NCI-H82 (cell line): ENCODE measurements around the gene RALGAPA2.

Experiments used
- DNase-seq: peaks from one replicate; lab custom pipeline; 2025; lab: John Stamatoyannopoulos, UW

The RALGAPA2 gene

GRCh38 chr20:20721489-20721888 lies 9.0 kb upstream of the RALGAPA2 start:
- no peak for DNase-seq

- no peak for DNase-seq
Measured at GRCh38 chr20:20720158-20720557, 7.7 kb upstream of the RALGAPA2 start.

GRCh38 chr20:20719411-20719810 lies 7.0 kb upstream of the RALGAPA2 start:
- DNase-seq, result no peak

DNA sequence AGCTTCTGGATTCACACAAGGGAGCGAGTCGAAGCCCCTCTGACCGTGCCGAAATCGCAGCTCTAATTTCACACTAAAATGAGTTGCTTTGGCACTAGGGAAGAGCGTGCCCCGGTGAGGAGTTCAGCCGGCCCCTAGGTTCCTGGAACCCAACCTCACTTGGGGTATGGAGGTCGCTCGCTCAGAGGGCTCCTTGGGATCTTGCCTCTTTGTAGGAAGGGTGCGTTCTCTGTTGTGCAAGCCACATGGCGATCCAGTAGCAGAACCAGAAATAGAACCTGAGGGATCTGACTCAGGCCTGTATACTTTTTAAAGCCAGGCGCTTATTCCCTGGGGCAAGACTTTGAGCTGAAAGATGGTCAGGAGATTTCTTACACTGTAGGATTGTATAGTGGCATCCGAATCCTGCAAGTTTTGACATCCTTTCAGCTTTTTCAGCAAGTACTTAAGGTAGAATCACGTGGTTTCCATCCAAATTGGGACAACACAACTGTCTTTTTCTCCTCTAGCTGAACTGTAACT lies 861 bp upstream of the RALGAPA2 start:
- peak; percentile 52 for DNase-seq

DNA sequence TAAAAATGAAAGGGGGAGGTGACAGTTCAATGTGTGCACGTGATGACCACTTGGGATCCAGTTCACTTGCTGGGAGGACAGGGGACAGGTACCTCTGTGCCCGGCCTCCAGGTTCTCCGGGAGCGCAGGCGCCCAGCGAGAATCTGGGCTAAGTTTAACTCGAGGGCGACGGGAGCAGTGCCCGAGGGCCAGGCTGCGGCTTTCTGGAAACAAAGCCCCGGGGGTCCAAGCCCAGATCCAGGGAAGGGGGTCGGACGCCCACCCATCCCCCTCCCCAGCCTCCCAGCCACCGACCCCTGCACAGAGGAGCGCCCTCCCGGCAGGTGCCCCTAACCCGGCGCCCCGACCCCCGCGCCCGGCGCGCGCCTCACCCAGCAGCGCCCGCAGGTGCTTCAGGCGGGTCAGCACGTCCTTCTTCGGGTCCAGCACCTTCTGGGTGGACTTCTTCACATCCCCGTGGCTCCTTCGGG lies 405 bp downstream of the RALGAPA2 start:
- DNase-seq, result peak; percentile 53

GRCh38 chr20:20711413-20711812 lies 1.0 kb downstream of the RALGAPA2 start:
- DNase-seq, result no peak

GRCh38 chr20:20710443-20711315 lies 1.8 kb downstream of the RALGAPA2 start:
- DNase-seq, result no peak

GRCh38 chr20:20709887-20710286 lies 2.6 kb downstream of the RALGAPA2 start:
- no peak for DNase-seq

DNA sequence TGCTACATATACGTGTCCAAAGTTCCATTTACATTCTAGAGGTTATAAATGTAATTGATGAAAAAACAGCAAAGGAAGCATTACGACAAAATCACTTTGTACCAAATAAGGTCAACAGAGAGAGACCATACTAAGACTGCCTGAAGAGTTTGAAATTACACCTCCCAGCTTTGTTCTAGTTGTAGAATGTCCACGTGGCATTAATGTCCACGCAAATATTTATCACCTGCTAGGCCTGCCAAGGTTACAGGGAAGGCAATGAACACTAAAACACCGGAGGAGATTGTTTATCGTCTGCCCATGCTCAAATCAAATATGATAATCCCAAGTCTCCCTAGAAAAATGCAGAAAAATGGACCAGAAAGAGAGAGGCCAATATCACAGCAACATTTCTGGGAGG lies 6.2 kb downstream of the RALGAPA2 start:
- DNase-seq, result no peak

- no peak for DNase-seq
Measured at GRCh38 chr20:20702330-20703245, 9.9 kb downstream of the RALGAPA2 start.

- no peak for DNase-seq
Measured at GRCh38 chr20:20699917-20700316, 12.5 kb downstream of the RALGAPA2 start.

- no peak for DNase-seq
Measured at GRCh38 chr20:20699144-20699543, 13.3 kb downstream of the RALGAPA2 start.

- no peak for DNase-seq
Measured at GRCh38 chr20:20697325-20697845, 15.1 kb downstream of the RALGAPA2 start.

DNA sequence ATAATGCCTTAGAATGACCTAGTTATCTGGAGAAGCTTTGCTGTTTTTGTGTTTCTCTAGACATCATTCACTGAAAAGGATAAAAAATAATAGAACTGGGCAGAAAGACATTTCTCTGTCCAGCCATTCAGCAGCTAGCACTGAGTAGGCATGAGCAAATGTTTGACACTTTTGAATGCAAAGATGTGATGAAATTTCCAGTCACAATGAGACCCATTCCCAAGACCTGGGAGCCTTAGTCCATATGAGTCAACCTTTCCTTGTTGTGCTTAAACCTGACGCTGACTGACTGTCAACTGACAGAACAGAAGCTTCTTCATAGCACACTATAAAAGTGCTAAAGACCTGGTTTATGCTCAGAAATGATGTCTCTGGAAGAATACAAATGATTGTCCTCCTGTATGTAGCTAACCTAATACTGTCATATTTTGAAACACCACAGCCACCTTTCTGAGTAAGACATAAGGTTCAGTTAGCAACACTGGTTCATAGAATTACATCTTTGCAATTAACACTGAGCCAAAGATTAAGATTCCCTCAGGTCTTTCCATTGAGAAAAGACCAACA lies 17.1 kb downstream of the RALGAPA2 start:
- DNase-seq, result no peak

- no peak for DNase-seq
Measured at GRCh38 chr20:20694591-20694990, 17.9 kb downstream of the RALGAPA2 start.

DNA sequence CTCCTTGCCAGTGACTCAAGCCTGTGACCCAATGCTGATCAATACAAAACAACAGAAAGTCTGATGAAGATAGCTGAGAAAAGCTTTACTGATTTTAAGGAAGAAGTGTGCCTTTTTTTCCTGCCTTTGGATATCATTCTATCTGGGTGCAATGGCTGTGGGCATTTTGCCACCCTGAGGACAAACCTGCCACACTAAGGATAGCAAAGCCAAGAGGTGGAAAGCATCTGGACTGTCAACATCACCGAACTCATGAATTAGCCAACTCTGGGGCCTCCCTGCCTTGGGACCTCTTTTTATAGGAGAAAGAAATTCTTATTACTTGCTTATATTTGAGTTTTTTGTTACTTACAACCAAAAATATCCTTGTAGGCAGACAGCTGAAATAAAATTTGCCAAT lies 19.9 kb downstream of the RALGAPA2 start:
- no peak for DNase-seq

- DNase-seq, result no peak
Measured at GRCh38 chr20:20691477-20692235, 20.8 kb downstream of the RALGAPA2 start.

DNA sequence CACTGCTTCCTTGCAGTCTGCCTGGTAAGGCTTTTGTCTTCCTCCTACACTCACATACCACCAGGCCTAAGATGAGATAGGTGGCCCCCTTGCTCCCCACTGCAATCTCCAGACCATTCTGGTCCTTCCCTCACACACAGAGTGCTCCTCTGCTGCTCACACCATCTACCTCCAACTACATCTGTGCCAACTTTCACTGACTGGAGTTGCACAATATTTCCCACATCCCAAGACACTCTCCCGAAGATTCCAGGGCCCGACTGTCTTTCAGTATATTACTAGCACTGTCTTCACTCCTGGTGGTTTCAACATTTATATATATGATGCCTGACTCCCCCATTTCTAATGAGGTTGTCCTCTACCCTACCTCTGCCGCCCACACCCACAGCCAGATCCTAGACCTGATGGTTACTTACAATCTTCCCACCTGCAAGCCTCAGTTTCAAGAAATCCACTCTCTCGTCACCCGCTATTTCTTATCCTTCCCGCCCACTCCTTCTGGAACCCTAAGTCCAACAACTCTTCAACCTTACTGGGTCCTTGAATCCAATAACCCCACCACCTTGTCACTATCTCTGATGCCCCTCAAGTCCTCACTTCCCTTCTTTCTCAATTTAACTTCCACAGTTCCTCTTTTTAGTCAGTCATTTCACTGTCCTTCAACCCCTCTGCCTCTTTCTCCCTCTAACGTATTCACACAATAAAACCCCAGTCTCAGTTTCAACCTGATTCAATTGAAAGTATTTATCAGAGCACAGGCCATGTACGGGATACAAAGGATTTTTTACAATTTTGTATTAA lies 21.6 kb downstream of the RALGAPA2 start:
- no peak for DNase-seq

GRCh38 chr20:20687319-20687718 lies 25.1 kb downstream of the RALGAPA2 start:
- DNase-seq, result no peak

DNA sequence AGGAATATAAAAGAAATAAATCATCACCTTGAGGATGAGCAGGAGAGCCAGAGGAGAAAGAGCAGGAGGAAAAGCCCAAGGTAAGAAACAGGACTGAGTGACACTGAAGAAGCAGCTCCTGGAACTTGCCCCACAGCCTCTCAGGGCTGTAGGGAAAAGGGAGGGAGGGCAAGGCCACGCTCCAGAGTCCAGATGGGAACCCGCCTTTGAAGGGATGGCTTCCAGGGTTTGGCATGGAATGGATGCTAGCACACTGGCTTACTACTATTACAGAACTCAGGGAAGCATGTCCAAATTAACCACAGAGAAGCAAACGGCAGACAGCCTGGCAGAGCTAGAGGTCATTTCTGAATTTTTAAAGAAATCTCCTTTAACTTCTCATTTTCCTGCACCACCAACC lies 26.8 kb downstream of the RALGAPA2 start:
- no peak for DNase-seq
